ENCODE data around the gene ZSWIM4.

- TF ChIP-seq FOXA1 (IDR thresholded peaks at IDR 0.05) (no peak), L3MBTL2 (conservative IDR thresholded peaks at IDR 0.05) (no peak), BHLHE40 (IDR thresholded peaks at IDR 0.05; ENCODE audit: borderline replicate concordance) (no peak), NFRKB (IDR thresholded peaks at IDR 0.05) (no peak), PKNOX1 (IDR thresholded peaks at IDR 0.05) (no peak)
These were observed 77.1 kb downstream of the ZSWIM4 start for GRCh38 chr19:13872339-13872694.

All from HEK293T (cell line).